Fibroblast of pulmonary artery (primary cell): ENCODE measurements around the gene CFAP45.

ENCODE experiments used
- DNase-seq: peaks from one replicate; pipeline ENCODE4 v3.0.0-alpha.2; 2010; ENCODE audit warnings: low read depth
- H3K4me3 ChIP-seq: replicated peaks from 2 replicates; pipeline ENCODE4 v1.5.1; 2011; ENCODE audit warnings: low read depth, mild to moderate bottlenecking, control low read depth, low read length, moderate library complexity
- CTCF ChIP-seq: IDR thresholded peaks from 2 replicates; pipeline ENCODE4 v1.5.1; 2011; ENCODE audit warnings: mild to moderate bottlenecking, control low read depth, low read length, inconsistent platforms; ENCODE audit errors: missing control alignments

Gene CFAP45

GRCh38 chr1:159873530-159874143 is 26.3 kb downstream of the CFAP45 start:
- DNase-seq = no peak
- TF ChIP-seq CTCF = no peak
- H3K4me3 ChIP-seq = no peak overlapping the region

- no peak for DNase-seq
- TF ChIP-seq CTCF = no peak
- H3K4me3 ChIP-seq = no peak overlapping the region
Observed at GRCh38 chr1:159872891-159873290, 27.1 kb downstream of the CFAP45 start.

GRCh38 chr1:159870704-159871103 is 29.3 kb downstream of the CFAP45 start:
- DNase-seq = no peak
- H3K4me3 ChIP-seq = no peak overlapping the region
- TF ChIP-seq CTCF = no peak

GRCh38 chr1:159869607-159870006 is 30.4 kb downstream of the CFAP45 start:
- no peak overlapping the region for H3K4me3 ChIP-seq
- DNase-seq = no peak
- TF ChIP-seq CTCF = no peak

GRCh38 chr1:159869173-159869572 is 30.8 kb downstream of the CFAP45 start:
- no peak for TF ChIP-seq CTCF
- DNase-seq = no peak

GRCh38 chr1:159868766-159869165 is 31.2 kb downstream of the CFAP45 start:
- no peak for DNase-seq
- no peak overlapping the region for H3K4me3 ChIP-seq
- TF ChIP-seq CTCF = no peak

More at GRCh38 chr1:159869173-159869572, 30.8 kb downstream of the CFAP45 start:
- no peak overlapping the region for H3K4me3 ChIP-seq

- TF ChIP-seq CTCF = no peak
- no peak overlapping the region for H3K4me3 ChIP-seq
- DNase-seq = peak; percentile 53
Observed at GRCh38 chr1:159867664-159868026, 32.3 kb downstream of the CFAP45 start.
